K562 (cell line): ENCODE data around the gene ELOB.

Experiments used
- EP300 ChIP-seq: IDR thresholded peaks from 2 replicates; pipeline ENCODE4 v1.6.1; 2012; ENCODE audit warnings: low read length, improper control_type of control experiment
- POLR2AphosphoS5 ChIP-seq: IDR thresholded peaks from 2 replicates; pipeline ENCODE4 v1.6.1; 2011; ENCODE audit warnings: mild to moderate bottlenecking, low read depth, low read length, moderate library complexity; ENCODE audit not compliant: control insufficient read depth, insufficient read depth
- RAD21 ChIP-seq, 2 experiments: fragments of 250-450 bp in 1 of 2; fragments of 450-650 bp in 1 of 2; sonication (Bioruptor Pico) in 1 of 2; formaldehyde crosslinking in 1 of 2; IDR thresholded peaks in 1 of 2; conservative IDR thresholded peaks in 1 of 2; 2 replicates each; pipeline versions ENCODE4 v1.4.0 to v1.8.0; 2020 to 2022; ENCODE audit warnings: mild to moderate bottlenecking in 2 of 2, moderate library complexity in 1 of 2
- SIN3B ChIP-seq: fragments of 450-650 bp; IDR thresholded peaks from 2 replicates; pipeline ENCODE4 v1.6.1; 2017; ENCODE audit warnings: low read depth, mild to moderate bottlenecking, moderate library complexity
- TCF7L2 ChIP-seq: fragments of 150-350 bp; IDR thresholded peaks from 2 replicates; pipeline ENCODE4 v1.6.1; 2016; ENCODE audit warnings: low read depth, mild to moderate bottlenecking, low read length, moderate library complexity
- ZNF274 ChIP-seq: IDR thresholded peaks from 2 replicates; pipeline ENCODE4 v1.6.1; 2011; ENCODE audit warnings: low read depth, mild to moderate bottlenecking, low read length, moderate library complexity, borderline replicate concordance
- ZNF354B ChIP-seq: fragments of 250-450 bp; sonication (Bioruptor Pico); IDR thresholded peaks from 2 replicates; pipeline ENCODE4 v1.4.0; 2020
- TF ChIP-seq, protein P1 (sequence below): sonication (generic); formaldehyde crosslinking; IDR thresholded peaks from 2 replicates; pipeline ENCODE4 v1.8.0; 2022; ENCODE audit warnings: mild to moderate bottlenecking, low read depth, missing genetic modification reagents
- TF ChIP-seq, protein P2 (sequence below): sonication (generic); formaldehyde crosslinking; IDR thresholded peaks from 2 replicates; pipeline ENCODE4 v1.4.0; 2020; ENCODE audit warnings: mild to moderate bottlenecking, missing genetic modification reagents
- TF ChIP-seq, protein P3 (sequence below): fragments of 150-350 bp; conservative IDR thresholded peaks from 2 replicates; pipeline ENCODE4 v1.6.1; 2014; ENCODE audit warnings: low read length
- TF ChIP-seq, protein P4 (sequence below): sonication (generic); formaldehyde crosslinking; IDR thresholded peaks from 2 replicates; pipeline ENCODE4 v1.5.0; 2020; ENCODE audit warnings: missing genetic modification reagents

DNA sequence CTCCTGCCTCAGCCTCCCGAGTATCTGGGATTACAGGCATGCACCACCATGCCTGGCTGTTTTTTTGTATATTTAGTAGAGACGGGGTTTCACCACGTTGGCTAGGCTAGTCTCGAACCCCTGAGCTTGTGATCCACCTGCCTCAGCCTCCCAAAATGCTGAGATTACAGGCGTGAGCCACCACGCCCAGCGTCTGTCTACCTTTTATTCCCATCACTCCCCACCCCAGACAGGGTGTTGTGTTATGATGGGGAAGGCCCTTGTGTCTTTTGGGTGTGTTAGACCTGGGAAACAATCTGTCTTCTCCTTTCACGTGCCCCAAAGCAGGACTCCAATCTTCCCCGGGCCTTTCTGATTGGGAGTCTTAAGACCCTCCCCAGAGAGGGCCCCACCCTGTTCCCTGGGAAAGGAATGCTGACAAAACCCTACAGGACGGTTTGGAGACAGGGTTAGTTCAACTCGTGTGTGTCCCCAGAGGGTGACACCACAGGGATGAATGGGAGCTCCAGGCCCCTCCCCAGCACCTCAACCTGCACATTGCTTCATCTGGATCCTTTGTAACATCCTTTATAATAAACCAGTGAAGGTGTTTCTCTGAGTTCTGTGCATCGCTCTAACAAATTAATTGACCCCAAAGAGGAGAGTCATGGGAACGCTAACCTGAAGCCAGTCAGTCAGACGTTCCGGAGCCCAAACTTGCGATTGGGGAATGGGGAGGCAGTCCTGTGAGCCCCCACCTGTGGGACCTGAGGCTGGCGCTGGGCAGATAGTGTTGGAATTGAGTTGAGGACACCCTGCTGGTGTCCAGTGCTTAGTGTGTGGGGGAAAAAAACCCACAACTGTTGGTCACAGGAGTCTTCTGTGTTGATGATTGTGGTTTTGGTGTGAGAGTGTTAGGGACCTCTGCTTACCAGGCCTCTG is 3.2 kb upstream of the ELOB start:
- no peak for TF ChIP-seq ZNF354B (CRISPR knock-in tag)
- TF ChIP-seq TCF7L2: no peak
- no peak for TF ChIP-seq POLR2AphosphoS5
- TF ChIP-seq, protein P1, sequence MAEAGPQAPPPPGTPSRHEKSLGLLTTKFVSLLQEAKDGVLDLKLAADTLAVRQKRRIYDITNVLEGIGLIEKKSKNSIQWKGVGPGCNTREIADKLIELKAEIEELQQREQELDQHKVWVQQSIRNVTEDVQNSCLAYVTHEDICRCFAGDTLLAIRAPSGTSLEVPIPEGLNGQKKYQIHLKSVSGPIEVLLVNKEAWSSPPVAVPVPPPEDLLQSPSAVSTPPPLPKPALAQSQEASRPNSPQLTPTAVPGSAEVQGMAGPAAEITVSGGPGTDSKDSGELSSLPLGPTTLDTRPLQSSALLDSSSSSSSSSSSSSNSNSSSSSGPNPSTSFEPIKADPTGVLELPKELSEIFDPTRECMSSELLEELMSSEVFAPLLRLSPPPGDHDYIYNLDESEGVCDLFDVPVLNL (CRISPR knock-in tag): no peak
- no peak for TF ChIP-seq ZNF274
- TF ChIP-seq, protein P2, sequence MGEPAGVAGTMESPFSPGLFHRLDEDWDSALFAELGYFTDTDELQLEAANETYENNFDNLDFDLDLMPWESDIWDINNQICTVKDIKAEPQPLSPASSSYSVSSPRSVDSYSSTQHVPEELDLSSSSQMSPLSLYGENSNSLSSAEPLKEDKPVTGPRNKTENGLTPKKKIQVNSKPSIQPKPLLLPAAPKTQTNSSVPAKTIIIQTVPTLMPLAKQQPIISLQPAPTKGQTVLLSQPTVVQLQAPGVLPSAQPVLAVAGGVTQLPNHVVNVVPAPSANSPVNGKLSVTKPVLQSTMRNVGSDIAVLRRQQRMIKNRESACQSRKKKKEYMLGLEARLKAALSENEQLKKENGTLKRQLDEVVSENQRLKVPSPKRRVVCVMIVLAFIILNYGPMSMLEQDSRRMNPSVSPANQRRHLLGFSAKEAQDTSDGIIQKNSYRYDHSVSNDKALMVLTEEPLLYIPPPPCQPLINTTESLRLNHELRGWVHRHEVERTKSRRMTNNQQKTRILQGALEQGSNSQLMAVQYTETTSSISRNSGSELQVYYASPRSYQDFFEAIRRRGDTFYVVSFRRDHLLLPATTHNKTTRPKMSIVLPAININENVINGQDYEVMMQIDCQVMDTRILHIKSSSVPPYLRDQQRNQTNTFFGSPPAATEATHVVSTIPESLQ (CRISPR knock-in tag): no peak
- TF ChIP-seq, protein P3, sequence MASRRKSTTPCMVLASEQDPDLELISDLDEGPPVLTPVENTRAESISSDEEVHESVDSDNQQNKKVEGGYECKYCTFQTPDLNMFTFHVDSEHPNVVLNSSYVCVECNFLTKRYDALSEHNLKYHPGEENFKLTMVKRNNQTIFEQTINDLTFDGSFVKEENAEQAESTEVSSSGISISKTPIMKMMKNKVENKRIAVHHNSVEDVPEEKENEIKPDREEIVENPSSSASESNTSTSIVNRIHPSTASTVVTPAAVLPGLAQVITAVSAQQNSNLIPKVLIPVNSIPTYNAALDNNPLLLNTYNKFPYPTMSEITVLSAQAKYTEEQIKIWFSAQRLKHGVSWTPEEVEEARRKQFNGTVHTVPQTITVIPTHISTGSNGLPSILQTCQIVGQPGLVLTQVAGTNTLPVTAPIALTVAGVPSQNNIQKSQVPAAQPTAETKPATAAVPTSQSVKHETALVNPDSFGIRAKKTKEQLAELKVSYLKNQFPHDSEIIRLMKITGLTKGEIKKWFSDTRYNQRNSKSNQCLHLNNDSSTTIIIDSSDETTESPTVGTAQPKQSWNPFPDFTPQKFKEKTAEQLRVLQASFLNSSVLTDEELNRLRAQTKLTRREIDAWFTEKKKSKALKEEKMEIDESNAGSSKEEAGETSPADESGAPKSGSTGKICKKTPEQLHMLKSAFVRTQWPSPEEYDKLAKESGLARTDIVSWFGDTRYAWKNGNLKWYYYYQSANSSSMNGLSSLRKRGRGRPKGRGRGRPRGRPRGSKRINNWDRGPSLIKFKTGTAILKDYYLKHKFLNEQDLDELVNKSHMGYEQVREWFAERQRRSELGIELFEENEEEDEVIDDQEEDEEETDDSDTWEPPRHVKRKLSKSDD: no peak
- TF ChIP-seq, protein P4, sequence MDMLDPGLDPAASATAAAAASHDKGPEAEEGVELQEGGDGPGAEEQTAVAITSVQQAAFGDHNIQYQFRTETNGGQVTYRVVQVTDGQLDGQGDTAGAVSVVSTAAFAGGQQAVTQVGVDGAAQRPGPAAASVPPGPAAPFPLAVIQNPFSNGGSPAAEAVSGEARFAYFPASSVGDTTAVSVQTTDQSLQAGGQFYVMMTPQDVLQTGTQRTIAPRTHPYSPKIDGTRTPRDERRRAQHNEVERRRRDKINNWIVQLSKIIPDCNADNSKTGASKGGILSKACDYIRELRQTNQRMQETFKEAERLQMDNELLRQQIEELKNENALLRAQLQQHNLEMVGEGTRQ (CRISPR knock-in tag): no peak
- TF ChIP-seq EP300: no peak
- no peak for TF ChIP-seq RAD21 (CRISPR knock-in tag; conservative IDR thresholded peaks at IDR 0.05 in 1 of 2, IDR thresholded peaks at IDR 0.05 in 1 of 2)
- TF ChIP-seq SIN3B: no peak
